ENCODE data around the gene CDH13. TPM values are rescaled to one million over a fixed set of nuclear protein-coding genes. Genes with fewer than 3 reads are reported as not detected.

CDH13 gene
- total and polyA plus RNA-seq, 9 of the 15 experiments (the other 6 are each of a cell fraction or from before 2014, with no cell fraction given) = 0.03 TPM; not detected in 8

DNA sequence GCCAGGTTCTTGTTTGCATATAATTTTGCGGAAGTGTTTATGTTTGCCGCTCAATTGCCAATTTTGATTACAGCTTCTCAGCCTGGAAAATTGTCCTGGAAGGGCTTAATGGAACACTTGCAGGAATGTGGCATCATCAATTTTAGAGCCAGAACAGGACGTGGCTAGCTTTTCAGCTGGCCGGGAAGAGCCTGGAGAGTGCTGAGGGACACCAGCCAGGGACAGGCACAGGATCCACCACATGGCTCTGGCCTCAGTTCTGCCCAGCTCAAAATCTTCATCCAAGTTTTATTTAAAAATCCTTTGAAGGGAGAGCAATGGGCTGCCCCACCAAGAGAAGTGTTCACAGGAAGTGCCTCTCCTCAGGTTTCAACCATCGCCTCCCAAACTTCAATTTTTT lies 893.8 kb downstream of the CDH13 start (continued):
- TF ChIP-seq, protein P1, sequence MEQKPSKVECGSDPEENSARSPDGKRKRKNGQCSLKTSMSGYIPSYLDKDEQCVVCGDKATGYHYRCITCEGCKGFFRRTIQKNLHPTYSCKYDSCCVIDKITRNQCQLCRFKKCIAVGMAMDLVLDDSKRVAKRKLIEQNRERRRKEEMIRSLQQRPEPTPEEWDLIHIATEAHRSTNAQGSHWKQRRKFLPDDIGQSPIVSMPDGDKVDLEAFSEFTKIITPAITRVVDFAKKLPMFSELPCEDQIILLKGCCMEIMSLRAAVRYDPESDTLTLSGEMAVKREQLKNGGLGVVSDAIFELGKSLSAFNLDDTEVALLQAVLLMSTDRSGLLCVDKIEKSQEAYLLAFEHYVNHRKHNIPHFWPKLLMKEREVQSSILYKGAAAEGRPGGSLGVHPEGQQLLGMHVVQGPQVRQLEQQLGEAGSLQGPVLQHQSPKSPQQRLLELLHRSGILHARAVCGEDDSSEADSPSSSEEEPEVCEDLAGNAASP (IDR thresholded peaks at IDR 0.05) = no peak
- TF ChIP-seq ZZZ3 (IDR thresholded peaks at IDR 0.05) = no peak

DNA sequence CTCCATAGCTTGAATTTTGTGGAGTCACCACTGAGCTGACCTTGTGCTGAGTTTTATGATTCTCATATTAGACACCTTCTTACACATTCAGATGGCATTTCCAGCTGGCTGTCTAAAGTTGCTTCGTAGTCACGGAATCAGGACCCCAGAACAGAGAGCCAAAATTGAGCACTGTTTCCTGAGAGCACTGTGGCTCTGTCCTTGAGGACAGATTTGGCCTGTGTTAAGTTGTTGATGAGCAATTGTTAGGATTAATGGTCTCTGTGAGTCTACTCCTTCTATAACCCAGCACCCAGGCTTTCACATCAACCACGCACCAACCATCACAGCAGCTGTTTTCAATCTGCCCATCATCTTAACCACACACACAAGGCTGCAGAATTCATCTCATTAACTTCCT lies 903.5 kb downstream of the CDH13 start:
- in situ Hi-C loops (cut with MboI) = no loop called here
- 0% methylated on average over 3 of the region's 3 CpGs for WGBS (ENCODE audit: insufficient coverage, low coverage, missing lambda C conversion rate)

More for the DNA sequence above, 903.5 kb downstream of the CDH13 start:
- TF ChIP-seq NFIC (IDR thresholded peaks at IDR 0.05) (no peak), SIN3B (IDR thresholded peaks at IDR 0.05; ENCODE audit: low read depth) (no peak)
- no peak for FAIRE-seq
- no peaks in the 10 kb centered on the region for H3K9me3 ChIP-seq (replicated peaks; ENCODE audit: control insufficient read depth, insufficient read depth, low read depth, low read length)
- ChIA-PET POLR2A (interaction anchor here (1.0 kb wide), 1 partner anchor 32 kb away, joined by 3 read pairs; no protein-coding TSS in a partner anchor), CTCF (ENCODE audit: low intra/inter-chr PET ratio) (no interaction called here)
- peaks cover 6 to 17% of the 10 kb centered on the region in 2 experiments; a peak in 2 of 5 replicates for H3K27me3 ChIP-seq (ENCODE audit: control insufficient read depth in 2 of 2, insufficient read depth in 2 of 2, low read length in 2 of 2)
- H3K4me1 ChIP-seq (replicated peaks in 1 of 2; ENCODE audit: control insufficient read depth in 2 of 2, insufficient read depth in 2 of 2, low read length in 2 of 2) = no peaks in the 10 kb centered on the region
- H4K20me1 ChIP-seq (replicated peaks; ENCODE audit: control insufficient read depth, insufficient read depth, low read length) = no peaks in the 10 kb centered on the region
- no peak overlapping the region for H3K27ac ChIP-seq (ENCODE audit: extremely low read depth, low read depth, low read length)
- no peaks in the 10 kb centered on the region for H3K36me3 ChIP-seq (ENCODE audit: control insufficient read depth, insufficient read depth, low read length)
- intact Hi-C loops (cut with micrococcal nuclease) = no loop called here
- H2AFZ ChIP-seq (ENCODE audit: low read depth, low read length) = no peak overlapping the region
- no peak for DNase-seq (ENCODE audit: extremely low read depth in 1 of 4, low spot score in 3 of 4)
- no TSS peak for BruUV-seq (replicated peaks)
- no peak overlapping the region for H3K4me3 ChIP-seq
- ATAC-seq = no peak
- H3K9me1 ChIP-seq (ENCODE audit: control insufficient read depth, insufficient read depth, low read length) = no peaks in the 10 kb centered on the region
- no peak overlapping the region for H3K9ac ChIP-seq (ENCODE audit: insufficient read depth in 1 of 2, low read depth in 2 of 2, low read length in 2 of 2)
- no peaks in the 10 kb centered on the region for H3K79me2 ChIP-seq (ENCODE audit: control insufficient read depth, insufficient read depth, low read length)
- no peak overlapping the region for H3K4me2 ChIP-seq (ENCODE audit: insufficient read depth, low read length)

All from K562 (cell line).